ENCODE data around the gene ANO10.

Gene ANO10

DNA sequence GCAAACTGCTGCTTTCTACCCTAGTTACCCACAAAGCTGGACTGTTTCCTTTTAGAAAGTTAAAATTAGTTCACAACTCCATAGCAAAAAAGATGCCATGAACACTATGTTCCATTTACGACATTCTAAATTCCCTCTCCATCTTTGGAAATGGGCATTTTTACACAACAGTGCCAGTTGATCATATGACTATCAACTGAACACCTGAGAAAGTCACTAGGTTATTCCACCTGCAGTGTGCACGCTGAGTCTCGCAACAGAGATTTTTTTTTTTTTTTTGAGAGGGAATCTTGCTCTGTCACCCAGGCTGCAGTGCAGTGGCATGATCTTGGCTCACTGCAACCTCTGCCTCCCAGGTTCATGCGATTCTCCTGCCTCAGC, 215.2 kb downstream of the ANO10 start:
- no peak for TF ChIP-seq POLR2A (IDR thresholded peaks at IDR 0.05; ENCODE audit: low read depth, low read length)
- FAIRE-seq (no peak), DNase-seq (ENCODE audit: insufficient read length, low spot score) (no peak)

DNA sequence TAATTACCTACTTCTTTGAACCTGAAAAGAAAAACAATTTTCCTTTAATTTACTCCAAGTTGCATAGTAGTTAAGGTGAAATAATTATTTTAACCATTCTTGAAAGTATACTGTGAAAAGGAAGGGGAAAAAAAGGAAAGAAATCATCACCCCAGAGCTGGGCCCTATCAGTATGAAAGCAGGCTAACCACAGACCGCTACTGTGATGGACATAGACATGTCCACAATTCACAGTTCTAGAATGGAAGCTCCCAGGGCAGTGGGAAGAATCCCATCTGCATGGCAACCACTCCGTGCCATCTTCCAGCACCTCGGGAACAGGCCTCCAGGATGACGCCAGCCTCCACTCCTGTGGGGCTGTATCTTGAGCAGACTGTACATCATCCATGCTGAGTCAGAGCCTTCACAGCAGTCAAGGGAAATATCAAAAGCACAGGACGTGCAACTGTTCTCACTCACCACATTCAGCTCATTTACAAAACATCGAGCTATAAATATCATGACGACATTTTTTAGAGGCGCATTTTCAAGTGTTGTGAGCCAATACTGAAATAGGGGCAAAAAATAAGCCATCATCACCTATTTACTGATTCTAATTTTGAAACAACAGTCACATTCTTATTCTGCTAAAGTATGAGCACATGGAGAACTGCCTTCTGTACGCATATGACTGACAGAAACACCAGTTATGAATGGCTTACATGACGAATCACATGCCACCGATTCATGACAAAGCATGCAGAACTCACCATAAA, 215.7 kb downstream of the ANO10 start:
- FAIRE-seq (peak; percentile 98), DNase-seq (ENCODE audit: insufficient read length, low spot score) (peak; percentile 64)
- TF ChIP-seq POLR2A (IDR thresholded peaks at IDR 0.05; ENCODE audit: low read depth, low read length): no peak

DNA sequence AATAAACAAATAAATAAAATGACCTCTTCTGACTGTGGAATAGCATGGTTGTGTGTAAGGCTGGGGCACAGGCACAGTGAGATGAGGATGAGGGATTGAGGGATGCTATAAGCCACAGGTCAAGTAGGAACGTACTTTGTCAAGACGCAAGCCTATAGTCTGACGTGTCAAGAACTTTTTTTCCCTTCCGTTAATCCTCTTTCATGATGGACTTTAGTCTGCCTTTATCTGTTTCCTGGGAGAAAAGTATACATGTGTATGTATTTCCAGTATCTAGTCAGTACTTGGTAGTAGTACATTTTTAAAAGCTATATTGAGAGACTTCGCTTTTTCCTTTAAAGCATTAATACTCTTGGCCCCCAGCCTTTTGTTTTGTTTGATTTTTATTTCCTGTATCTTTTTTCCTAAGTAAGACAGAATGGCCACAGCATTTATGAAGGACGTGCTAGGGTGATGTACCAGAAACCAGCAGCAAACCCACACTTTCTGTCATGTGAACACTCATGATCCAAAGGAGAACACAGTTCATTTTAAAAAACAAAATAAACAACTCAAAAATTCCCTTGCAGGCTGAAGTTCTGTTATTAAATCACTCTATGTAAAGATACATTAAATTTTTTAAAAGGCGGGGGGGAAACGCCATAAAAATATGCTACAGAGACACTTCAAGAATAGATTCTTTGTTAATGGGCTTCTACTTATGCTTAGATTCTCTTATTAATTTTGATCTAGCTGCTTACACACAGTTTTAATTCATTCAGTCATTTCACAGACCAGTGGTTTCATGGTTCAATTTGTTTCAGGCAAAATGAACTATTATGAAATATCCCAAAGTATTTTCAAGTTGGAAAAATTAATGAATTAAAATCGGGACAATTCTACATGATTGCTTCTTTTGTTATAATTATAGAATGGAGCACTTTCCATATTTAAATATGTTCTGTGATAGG, 220.8 kb downstream of the ANO10 start:
- no peak for FAIRE-seq

DNA sequence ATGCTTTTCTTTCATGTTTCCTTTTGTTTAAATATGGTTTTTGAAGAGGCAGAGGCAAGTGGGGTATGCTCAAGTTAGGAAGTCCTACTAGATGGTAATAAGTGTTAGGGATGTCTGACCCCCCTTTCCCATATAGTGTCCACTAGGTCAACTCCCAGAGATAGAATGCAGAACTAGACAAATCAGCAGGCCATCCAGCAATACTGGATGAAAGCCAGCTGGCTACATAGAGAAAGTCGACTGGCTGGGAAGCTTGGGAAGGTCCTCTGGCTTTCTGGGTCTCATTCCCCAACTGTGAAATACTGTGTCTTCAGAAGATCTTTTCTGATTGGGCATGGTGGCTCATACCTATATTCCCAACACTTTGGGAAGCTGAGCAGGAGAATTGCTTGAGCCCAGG, 221.6 kb downstream of the ANO10 start:
- no peak for DNase-seq (ENCODE audit: insufficient read length, low spot score)
- no peak for TF ChIP-seq POLR2A (IDR thresholded peaks at IDR 0.05; ENCODE audit: low read depth, low read length)

More for the DNA sequence above, 220.8 kb downstream of the ANO10 start:
- no peak for DNase-seq (ENCODE audit: insufficient read length, low spot score)
- no peak for TF ChIP-seq POLR2A (IDR thresholded peaks at IDR 0.05; ENCODE audit: low read depth, low read length)

DNA sequence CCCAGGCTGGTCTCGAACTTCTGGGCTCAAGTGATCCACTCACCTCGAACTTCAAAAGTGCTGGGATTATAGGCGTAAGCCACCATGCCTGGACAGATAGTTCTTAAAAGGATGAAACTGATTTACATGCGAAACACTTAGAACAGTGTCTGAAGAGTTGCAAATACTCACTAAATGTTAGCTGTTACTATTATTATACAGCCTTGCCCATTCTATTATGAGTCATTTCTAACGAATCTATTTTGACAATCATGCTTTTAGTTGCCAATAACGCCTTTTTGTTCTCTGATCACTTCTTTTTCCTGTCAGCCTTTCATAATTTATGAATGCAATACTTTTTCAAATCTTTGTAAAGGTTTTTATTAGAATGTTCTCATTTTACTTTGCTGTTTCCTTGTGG, 222.8 kb downstream of the ANO10 start:
- TF ChIP-seq POLR2A (IDR thresholded peaks at IDR 0.05; ENCODE audit: low read depth, low read length): no peak
- DNase-seq (ENCODE audit: insufficient read length, low spot score): no peak
- no peak for FAIRE-seq

More for the DNA sequence above, 221.6 kb downstream of the ANO10 start:
- FAIRE-seq: no peak

DNA sequence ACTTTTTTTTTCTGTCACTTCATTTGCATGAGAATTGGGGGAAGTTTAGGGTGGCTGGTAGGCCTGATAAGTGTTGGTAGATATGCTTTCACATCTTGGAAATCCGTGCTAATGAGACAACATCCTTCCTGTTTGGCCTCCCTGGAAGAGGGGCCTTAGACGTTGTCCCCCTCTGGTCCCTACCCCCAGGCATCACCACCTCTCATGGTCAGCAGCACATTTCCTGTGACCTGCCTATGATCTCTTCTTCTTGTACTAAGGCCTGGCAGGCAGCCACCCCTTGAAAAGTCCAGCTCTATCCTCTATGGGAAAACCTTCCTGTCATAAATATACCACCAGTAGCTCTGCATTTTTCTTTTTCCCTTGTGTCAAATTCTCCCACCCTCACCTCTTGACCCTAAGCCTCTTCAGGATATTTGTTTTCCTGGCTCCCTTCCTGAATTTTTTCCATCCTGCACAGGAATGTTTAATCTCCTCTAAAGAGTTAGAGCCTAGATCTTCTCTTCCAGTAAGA, 227.7 kb downstream of the ANO10 start:
- no peak for FAIRE-seq
- TF ChIP-seq POLR2A (IDR thresholded peaks at IDR 0.05; ENCODE audit: low read depth, low read length): no peak
- no peak for DNase-seq (ENCODE audit: insufficient read length, low spot score)

DNA sequence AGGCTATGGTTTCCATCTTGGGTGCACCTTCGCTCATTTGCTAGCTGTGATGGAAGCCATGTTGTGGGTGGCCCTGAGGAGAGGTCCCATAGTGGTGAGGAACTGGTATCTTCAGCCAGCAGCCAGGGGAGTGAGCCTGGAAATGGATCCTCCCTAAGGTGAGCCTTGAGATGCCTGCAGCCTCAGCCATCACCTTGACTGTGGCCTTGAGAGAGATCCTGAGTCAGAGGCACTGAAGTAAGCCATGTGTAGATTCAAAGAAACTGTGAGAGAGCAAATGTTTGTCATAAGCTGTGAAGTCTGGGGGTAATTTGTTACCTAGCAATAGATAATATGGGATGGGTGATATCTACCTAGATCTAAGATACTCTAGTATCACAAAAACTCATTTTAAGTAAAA, 230.2 kb downstream of the ANO10 start:
- no peak for FAIRE-seq
- no peak for TF ChIP-seq POLR2A (IDR thresholded peaks at IDR 0.05; ENCODE audit: low read depth, low read length)
- DNase-seq (ENCODE audit: insufficient read length, low spot score): no peak

DNA sequence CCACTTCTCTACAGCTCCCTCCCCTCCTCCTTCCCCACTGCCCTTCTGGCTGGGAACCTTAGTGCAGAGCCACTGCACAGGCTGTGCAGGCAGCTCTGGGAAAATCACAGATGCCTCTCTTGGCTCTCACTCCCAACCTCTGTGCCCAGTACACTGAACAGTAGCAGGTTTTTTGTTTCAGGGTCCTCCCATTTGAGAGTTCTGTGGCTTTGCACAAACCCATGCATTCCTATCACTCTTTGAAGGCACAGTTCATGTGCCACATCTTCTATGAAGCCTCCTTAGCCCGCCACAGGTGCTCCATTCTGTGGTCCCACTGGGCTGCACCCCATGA, 231.6 kb downstream of the ANO10 start:
- no peak for DNase-seq (ENCODE audit: insufficient read length, low spot score)
- no peak for FAIRE-seq
- TF ChIP-seq POLR2A (IDR thresholded peaks at IDR 0.05; ENCODE audit: low read depth, low read length): no peak

DNA sequence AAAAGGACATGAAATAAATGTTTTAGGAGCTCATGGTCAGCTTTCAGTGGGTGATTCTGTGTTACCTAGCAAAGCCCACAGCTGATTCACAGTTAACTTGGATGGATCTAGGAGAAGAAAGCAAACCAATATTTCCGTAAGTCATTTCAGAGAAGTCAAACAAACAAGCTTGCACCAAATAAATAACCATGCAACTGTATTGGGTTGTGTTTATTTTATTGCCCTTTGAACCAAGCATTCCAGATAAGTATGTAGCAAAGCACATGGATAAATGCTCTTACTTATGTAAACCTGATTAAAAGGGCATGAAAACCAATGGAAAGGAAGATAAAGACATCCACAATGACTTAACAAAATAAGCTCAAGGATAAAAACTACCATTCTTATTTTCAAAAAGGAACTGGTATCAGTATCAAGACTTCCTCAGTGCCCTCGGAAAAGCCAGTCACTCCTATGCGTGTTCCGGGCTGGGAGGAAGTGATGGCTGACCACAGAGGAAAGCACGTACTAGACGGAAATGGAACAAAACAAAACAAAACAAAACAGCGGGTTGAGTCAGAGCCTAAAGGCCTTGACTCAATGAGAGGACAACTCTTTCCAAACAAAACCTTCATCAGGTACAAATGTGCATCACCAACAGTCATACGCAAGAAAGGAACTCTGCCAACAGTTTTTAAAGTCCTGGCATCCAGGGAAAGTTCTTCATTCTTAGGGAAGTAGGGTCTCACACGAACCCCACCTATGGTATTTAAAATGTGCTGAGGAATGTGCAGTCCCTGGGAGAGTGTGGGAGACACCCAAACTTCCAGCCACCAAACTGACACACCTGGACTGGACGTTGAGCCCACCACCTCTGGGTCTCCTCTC, 232.2 kb downstream of the ANO10 start:
- no peak for TF ChIP-seq POLR2A (IDR thresholded peaks at IDR 0.05; ENCODE audit: low read depth, low read length)
- peak; percentile 98 for FAIRE-seq
- DNase-seq (ENCODE audit: insufficient read length, low spot score): peak; percentile 52

DNA sequence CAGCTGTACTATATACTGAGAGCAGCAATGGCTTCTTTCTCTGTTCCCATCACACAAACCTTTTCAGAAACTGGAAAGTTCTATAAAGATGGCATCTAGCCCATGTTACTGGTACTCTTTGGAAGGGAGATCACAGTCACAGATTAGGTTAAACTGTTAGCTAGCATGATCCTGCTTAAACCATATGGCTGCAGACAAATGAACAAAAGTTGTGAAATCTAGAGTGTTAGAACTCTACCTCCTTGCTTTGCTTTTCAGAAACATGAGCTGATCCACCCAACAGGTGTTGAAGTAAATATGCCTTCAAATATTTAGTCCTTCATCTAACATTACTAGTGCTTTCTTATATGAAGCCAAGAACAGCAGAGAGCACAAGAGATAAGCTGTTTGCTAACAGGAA, 232.9 kb downstream of the ANO10 start:
- DNase-seq (ENCODE audit: insufficient read length, low spot score) (no peak), FAIRE-seq (no peak)
- TF ChIP-seq POLR2A (IDR thresholded peaks at IDR 0.05; ENCODE audit: low read depth, low read length): no peak

DNA sequence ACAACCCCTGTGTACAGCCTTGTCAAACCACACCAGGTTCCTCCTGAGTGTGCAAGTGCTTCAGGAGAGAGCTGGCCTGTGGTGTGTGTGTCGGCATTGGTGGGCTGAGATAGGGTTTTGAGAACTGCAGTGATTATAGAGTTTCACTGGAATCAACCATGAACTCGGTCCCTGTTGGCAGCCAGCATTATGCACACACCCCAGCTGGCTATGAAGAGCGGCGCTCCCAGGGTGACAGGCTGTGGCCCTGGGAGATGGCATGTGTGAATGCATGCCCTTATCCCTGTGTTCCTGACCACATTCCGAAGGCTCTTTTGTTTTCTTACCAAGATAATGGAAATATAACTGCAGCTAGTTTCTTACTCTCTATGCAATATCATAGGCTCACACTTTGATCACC, 233.6 kb downstream of the ANO10 start:
- FAIRE-seq (no peak), DNase-seq (ENCODE audit: insufficient read length, low spot score) (no peak)
- TF ChIP-seq POLR2A (IDR thresholded peaks at IDR 0.05; ENCODE audit: low read depth, low read length): no peak

DNA sequence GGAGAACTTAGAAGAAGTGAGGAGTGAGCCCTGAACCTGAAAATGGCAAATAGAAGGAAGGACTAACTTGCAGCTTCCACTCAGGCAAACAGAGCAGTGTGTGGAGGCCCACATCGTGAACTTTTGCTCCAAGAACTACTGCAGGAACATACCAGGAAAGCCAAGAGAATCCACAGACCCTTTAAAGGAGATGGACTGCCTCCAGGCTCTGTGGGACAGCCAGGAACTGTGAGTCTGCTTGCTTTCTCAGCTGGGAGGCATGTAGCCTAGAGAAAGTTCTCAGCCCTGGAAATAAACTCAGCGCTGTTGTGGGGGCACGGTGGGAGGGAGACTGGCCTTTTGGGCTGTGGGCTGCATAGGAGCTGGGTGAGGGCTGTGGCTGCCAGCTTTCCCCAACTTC, 242.5 kb downstream of the ANO10 start:
- DNase-seq (ENCODE audit: insufficient read length, low spot score) (no peak), FAIRE-seq (no peak)
- no peak for TF ChIP-seq POLR2A (IDR thresholded peaks at IDR 0.05; ENCODE audit: low read depth, low read length)

DNA sequence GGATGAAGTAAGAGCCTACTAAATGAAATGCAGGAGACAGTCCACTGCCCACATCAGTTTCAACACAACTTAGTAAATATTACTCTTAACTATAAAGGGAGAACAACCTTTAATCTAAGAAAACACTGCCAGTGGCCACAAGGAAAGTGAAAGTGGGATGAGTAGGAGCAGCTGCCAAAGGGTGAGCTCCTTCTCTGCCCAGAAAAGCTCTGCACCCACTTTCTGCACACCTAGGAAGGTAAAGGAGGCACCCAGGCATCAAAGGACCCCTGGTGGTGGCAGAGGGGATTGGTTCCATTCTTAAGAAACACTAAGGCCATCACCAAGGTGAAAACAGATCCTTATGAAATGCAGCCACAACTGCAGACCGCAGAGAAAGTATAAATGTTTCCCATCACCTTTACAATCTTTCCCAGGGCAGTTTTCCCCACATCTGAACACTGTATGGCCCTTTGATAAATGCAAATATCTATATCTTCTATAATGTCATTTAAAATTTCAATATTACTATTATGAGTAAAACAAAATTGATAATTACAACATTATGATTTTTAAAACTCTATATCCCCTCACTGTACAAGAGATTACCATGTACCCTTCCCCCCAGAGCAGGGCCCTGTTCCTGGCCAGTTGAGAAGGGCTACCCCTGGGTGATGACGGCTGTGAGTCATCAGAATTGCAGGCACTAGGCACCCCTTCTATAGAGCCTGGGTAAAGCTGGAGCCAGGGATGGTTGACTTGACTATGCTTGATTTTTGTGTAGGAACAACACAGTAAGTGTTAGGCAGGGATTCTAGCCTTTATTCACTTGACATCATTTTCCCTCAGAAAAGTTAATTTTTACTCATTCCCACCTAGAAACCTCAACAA, 243.5 kb downstream of the ANO10 start:
- DNase-seq (ENCODE audit: insufficient read length, low spot score): peak; percentile 46
- no peak for TF ChIP-seq POLR2A (IDR thresholded peaks at IDR 0.05; ENCODE audit: low read depth, low read length)
- peak; percentile 15 for FAIRE-seq

Data from H54 (cell line).